ENCODE results near the gene KCNK7.

GRCh38 chr11:65599955-65600246 is 4.3 kb upstream of the KCNK7 start:
- TF ChIP-seq CTCF (IDR thresholded peaks at IDR 0.05) (no peak), POLR2A (IDR thresholded peaks at IDR 0.05) (no peak)

Data from uterus (tissue), 2 donors.